ENCODE data around the gene HSD3B7.

DNA sequence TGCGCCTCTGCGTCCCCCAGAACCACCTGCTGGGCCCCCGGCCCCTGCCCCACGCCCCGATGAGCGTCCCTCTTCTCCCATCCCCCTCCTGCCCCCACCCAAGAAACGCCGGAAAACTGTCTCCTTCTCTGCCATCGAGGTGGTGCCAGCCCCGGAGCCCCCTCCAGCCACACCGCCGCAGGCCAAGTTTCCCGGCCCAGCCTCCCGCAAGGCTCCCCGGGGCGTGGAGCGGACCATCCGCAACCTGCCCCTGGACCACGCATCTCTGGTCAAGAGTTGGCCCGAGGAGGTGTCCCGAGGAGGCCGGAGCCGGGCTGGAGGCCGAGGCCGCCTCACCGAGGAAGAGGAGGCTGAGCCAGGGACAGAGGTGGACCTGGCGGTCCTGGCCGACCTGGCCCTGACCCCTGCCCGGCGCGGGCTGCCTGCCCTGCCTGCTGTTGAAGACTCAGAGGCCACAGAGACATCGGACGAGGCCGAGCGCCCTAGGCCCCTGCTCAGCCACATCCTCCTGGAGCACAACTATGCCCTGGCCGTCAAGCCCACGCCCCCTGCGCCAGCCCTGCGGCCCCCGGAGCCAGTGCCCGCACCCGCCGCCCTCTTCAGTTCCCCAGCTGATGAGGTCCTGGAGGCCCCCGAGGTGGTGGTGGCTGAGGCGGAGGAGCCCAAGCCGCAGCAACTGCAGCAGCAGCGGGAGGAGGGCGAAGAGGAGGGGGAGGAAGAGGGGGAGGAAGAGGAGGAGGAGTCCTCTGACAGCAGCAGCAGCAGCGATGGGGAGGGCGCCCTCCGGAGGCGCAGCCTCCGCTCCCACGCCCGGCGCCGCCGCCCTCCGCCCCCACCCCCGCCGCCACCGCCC, 5.6 kb upstream of the HSD3B7 start:
- TF ChIP-seq CTCF (IDR thresholded peaks at IDR 0.05; ENCODE audit: borderline replicate concordance, extremely low read depth, low read length, poor library complexity, severe bottlenecking) (no peak), EZH2 (IDR thresholded peaks at IDR 0.05; ENCODE audit: borderline replicate concordance, low read depth, low read length, severe bottlenecking) (no peak)
